ENCODE measurements around the gene FKBP6. TPM values are rescaled to one million over a fixed set of nuclear protein-coding genes. Genes with fewer than 3 reads are reported as not detected.
A peak's percentile ranks its signal among the peaks of the same experiment; 100 is the strongest.
"Not testable (repeated sequence)": the region's sequence is repeated elsewhere in the genome, so short reads cannot be mapped to it uniquely, and the experiment has no call there.

Gene FKBP6
- polyA plus RNA-seq, 1 donor = 0.04 TPM

- peaks cover 5% of the 10 kb centered on the region for H3K4me1 ChIP-seq (ENCODE audit: control insufficient read depth, insufficient read depth, low read length)
- H3K4me3 ChIP-seq (ENCODE audit: low read length) = peak overlapping the region; percentile 67
- WGBS (ENCODE audit: insufficient coverage, low lambda C conversion rate) = no CpG with 5 or more reads among the region's 43 CpGs
- H3K27ac ChIP-seq (ENCODE audit: low read length) = no peak overlapping the region
- no peak for DNase-seq
- H3K27me3 ChIP-seq (ENCODE audit: control insufficient read depth, insufficient read depth, low read length) = no peaks in the 10 kb centered on the region
- peaks cover 1% of the 10 kb centered on the region for H3K9me3 ChIP-seq (ENCODE audit: control insufficient read depth, low read depth, low read length)
- H3K36me3 ChIP-seq (ENCODE audit: control insufficient read depth, insufficient read depth, low read length) = peaks cover 17% of the 10 kb centered on the region
These were observed 19.8 kb upstream of the FKBP6 start for GRCh38 chr7:73308074-73308664.

GRCh38 chr7:73308665-73309214, 19.2 kb upstream of the FKBP6 start, which contains the start of gene NSUN5:
TSS of gene NSUN5 (minus strand) at chr7:73308826. CDS start at chr7:73308790, 36 bp downstream.
- peak within 1 kb of the TSS; percentile 67 for H3K4me3 ChIP-seq (ENCODE audit: low read length)
- peaks cover 5% of the 10 kb centered on the region for H3K4me1 ChIP-seq (ENCODE audit: control insufficient read depth, insufficient read depth, low read length)
- peak within 1 kb of the TSS; percentile 41 for H3K27ac ChIP-seq (ENCODE audit: low read length)
- peaks cover 3% of the 10 kb centered on the region for H3K9me3 ChIP-seq (ENCODE audit: control insufficient read depth, low read depth, low read length)
- H3K27me3 ChIP-seq (ENCODE audit: control insufficient read depth, insufficient read depth, low read length) = no peaks in the 10 kb centered on the region
- H3K36me3 ChIP-seq (ENCODE audit: control insufficient read depth, insufficient read depth, low read length) = peaks cover 13% of the 10 kb centered on the region
- DNase-seq = peak; percentile 89 to 91
- WGBS (ENCODE audit: insufficient coverage, low lambda C conversion rate) = no CpG with 5 or more reads among the region's 40 CpGs

- DNase-seq; H3K4me3 ChIP-seq (ENCODE audit: low read length); H3K36me3 ChIP-seq (ENCODE audit: control insufficient read depth, insufficient read depth, low read length); H3K27ac ChIP-seq (ENCODE audit: low read length); H3K9me3 ChIP-seq (ENCODE audit: control insufficient read depth, low read depth, low read length); H3K4me1 ChIP-seq (ENCODE audit: control insufficient read depth, insufficient read depth, low read length); H3K27me3 ChIP-seq (ENCODE audit: control insufficient read depth, insufficient read depth, low read length): not testable (repeated sequence)
- no CpG with 5 or more reads among the region's 7 CpGs for WGBS (ENCODE audit: insufficient coverage, low lambda C conversion rate)
These were observed 16.5 kb upstream of the FKBP6 start for GRCh38 chr7:73311421-73311820.

- H3K4me3 ChIP-seq (ENCODE audit: low read length) = no peak overlapping the region
- no peak for DNase-seq
- H3K4me1 ChIP-seq (ENCODE audit: control insufficient read depth, insufficient read depth, low read length) = peaks cover 2% of the 10 kb centered on the region
- H3K27me3 ChIP-seq (ENCODE audit: control insufficient read depth, insufficient read depth, low read length) = no peaks in the 10 kb centered on the region
- H3K27ac ChIP-seq (ENCODE audit: low read length) = no peak overlapping the region
- H3K9me3 ChIP-seq (ENCODE audit: control insufficient read depth, low read depth, low read length) = peaks cover 3% of the 10 kb centered on the region
- no CpG with 5 or more reads among the region's 48 CpGs for WGBS (ENCODE audit: insufficient coverage, low lambda C conversion rate)
- no peaks in the 10 kb centered on the region for H3K36me3 ChIP-seq (ENCODE audit: control insufficient read depth, insufficient read depth, low read length)
These were observed 15.0 kb upstream of the FKBP6 start for GRCh38 chr7:73312831-73313520.

GRCh38 chr7:73313521-73313906, 14.4 kb upstream of the FKBP6 start:
- no peak overlapping the region for H3K27ac ChIP-seq (ENCODE audit: low read length)
- no peak for DNase-seq
- H3K9me3 ChIP-seq (ENCODE audit: control insufficient read depth, low read depth, low read length) = peaks cover 3% of the 10 kb centered on the region
- no CpG with 5 or more reads among the region's 4 CpGs for WGBS (ENCODE audit: insufficient coverage, low lambda C conversion rate)
- H3K27me3 ChIP-seq (ENCODE audit: control insufficient read depth, insufficient read depth, low read length) = no peaks in the 10 kb centered on the region
- no peaks in the 10 kb centered on the region for H3K36me3 ChIP-seq (ENCODE audit: control insufficient read depth, insufficient read depth, low read length)
- peaks cover 2% of the 10 kb centered on the region for H3K4me1 ChIP-seq (ENCODE audit: control insufficient read depth, insufficient read depth, low read length)
- no peak overlapping the region for H3K4me3 ChIP-seq (ENCODE audit: low read length)

- no CpG with 5 or more reads among the region's 5 CpGs for WGBS (ENCODE audit: insufficient coverage, low lambda C conversion rate)
- H3K4me1 ChIP-seq (ENCODE audit: control insufficient read depth, insufficient read depth, low read length) = peaks cover under 1% of the 10 kb centered on the region
- no peaks in the 10 kb centered on the region for H3K36me3 ChIP-seq (ENCODE audit: control insufficient read depth, insufficient read depth, low read length)
- no peak for DNase-seq
- H3K9me3 ChIP-seq (ENCODE audit: control insufficient read depth, low read depth, low read length) = peaks cover 3% of the 10 kb centered on the region
- H3K27me3 ChIP-seq (ENCODE audit: control insufficient read depth, insufficient read depth, low read length) = no peaks in the 10 kb centered on the region
- H3K27ac ChIP-seq (ENCODE audit: low read length) = no peak overlapping the region
- no peak overlapping the region for H3K4me3 ChIP-seq (ENCODE audit: low read length)
These were observed 13.7 kb upstream of the FKBP6 start for GRCh38 chr7:73314271-73314670.

GRCh38 chr7:73316521-73316920, 11.4 kb upstream of the FKBP6 start:
- no CpG with 5 or more reads among the region's 9 CpGs for WGBS (ENCODE audit: insufficient coverage, low lambda C conversion rate)
- Histone ChIP-seq H3K36me3 (ENCODE audit: control insufficient read depth, insufficient read depth, low read length) (no peaks in the 10 kb centered on the region), H3K4me3 (ENCODE audit: low read length) (no peak overlapping the region), H3K9me3 (ENCODE audit: control insufficient read depth, low read depth, low read length) (peaks cover 3% of the 10 kb centered on the region), H3K27me3 (ENCODE audit: control insufficient read depth, insufficient read depth, low read length) (no peaks in the 10 kb centered on the region), H3K27ac (ENCODE audit: low read length) (no peak overlapping the region), H3K4me1 (ENCODE audit: control insufficient read depth, insufficient read depth, low read length) (no peaks in the 10 kb centered on the region)
- peak in 1 of 2 donors; percentile 27 for DNase-seq

- H3K27ac ChIP-seq (ENCODE audit: low read length); H3K36me3 ChIP-seq (ENCODE audit: control insufficient read depth, insufficient read depth, low read length); H3K4me1 ChIP-seq (ENCODE audit: control insufficient read depth, insufficient read depth, low read length); H3K27me3 ChIP-seq (ENCODE audit: control insufficient read depth, insufficient read depth, low read length); H3K4me3 ChIP-seq (ENCODE audit: low read length); DNase-seq; H3K9me3 ChIP-seq (ENCODE audit: control insufficient read depth, low read depth, low read length): not testable (repeated sequence)
- no CpG with 5 or more reads among the region's 18 CpGs for WGBS (ENCODE audit: insufficient coverage, low lambda C conversion rate)
These were observed 9.2 kb upstream of the FKBP6 start for GRCh38 chr7:73318656-73319204.

GRCh38 chr7:73319541-73319940, 8.4 kb upstream of the FKBP6 start:
- H3K27me3 ChIP-seq (ENCODE audit: control insufficient read depth, insufficient read depth, low read length); H3K27ac ChIP-seq (ENCODE audit: low read length); H3K9me3 ChIP-seq (ENCODE audit: control insufficient read depth, low read depth, low read length); H3K36me3 ChIP-seq (ENCODE audit: control insufficient read depth, insufficient read depth, low read length); DNase-seq; H3K4me1 ChIP-seq (ENCODE audit: control insufficient read depth, insufficient read depth, low read length); H3K4me3 ChIP-seq (ENCODE audit: low read length): not testable (repeated sequence)
- WGBS (ENCODE audit: insufficient coverage, low lambda C conversion rate) = no CpG with 5 or more reads among the region's 9 CpGs

- not testable (repeated sequence) for H3K27ac ChIP-seq (ENCODE audit: low read length); DNase-seq; H3K9me3 ChIP-seq (ENCODE audit: control insufficient read depth, low read depth, low read length); H3K36me3 ChIP-seq (ENCODE audit: control insufficient read depth, insufficient read depth, low read length); H3K4me3 ChIP-seq (ENCODE audit: low read length); H3K4me1 ChIP-seq (ENCODE audit: control insufficient read depth, insufficient read depth, low read length); H3K27me3 ChIP-seq (ENCODE audit: control insufficient read depth, insufficient read depth, low read length)
- WGBS (ENCODE audit: insufficient coverage, low lambda C conversion rate) = no CpG with 5 or more reads among the region's 9 CpGs
These were observed 8.0 kb upstream of the FKBP6 start for GRCh38 chr7:73320009-73320408.
